Measurements from ENCODE around the gene FSIP1. TPM values are rescaled to one million over a fixed set of nuclear protein-coding genes. Genes with fewer than 3 reads are reported as not detected.

FSIP1 gene
- total and polyA plus RNA-seq, 9 of the 15 experiments (the other 6 are each of a cell fraction or from before 2014, with no cell fraction given): 0.07 to 0.51 (median 0.29) TPM

GRCh38 chr15:39698444-39699390 is 83.9 kb downstream of the FSIP1 start (continued):
- TF ChIP-seq REST (IDR thresholded peaks at IDR 0.05; ENCODE audit: borderline replicate concordance): peak; percentile 35
- no peak for TF ChIP-seq REST (CRISPR knock-in tag; IDR thresholded peaks at IDR 0.05; ENCODE audit: low read depth)
- TF ChIP-seq CHD2 (IDR thresholded peaks at IDR 0.05; ENCODE audit: low read depth, low read length): no peak
- TF ChIP-seq ZNF175 (CRISPR knock-in tag; IDR thresholded peaks at IDR 0.05; ENCODE audit: low read depth): 0 out of 2 replicates have a peak, but pooled peaks have one; percentile 46
- TF ChIP-seq MEF2D (tag; conservative IDR thresholded peaks at IDR 0.05; ENCODE audit: low read depth): no peak
- no peak for TF ChIP-seq JUNB (CRISPR knock-in tag; conservative IDR thresholded peaks at IDR 0.05)
- no peak for TF ChIP-seq ZNF354B (CRISPR knock-in tag; IDR thresholded peaks at IDR 0.05)
- peak; percentile 98 for TF ChIP-seq HMBOX1 (IDR thresholded peaks at IDR 0.05)
- no peak for TF ChIP-seq RFX5 (IDR thresholded peaks at IDR 0.05; ENCODE audit: low read depth, low read length)
- TF ChIP-seq USF1 (CRISPR knock-in tag; IDR thresholded peaks at IDR 0.05): no peak
- TF ChIP-seq FOXA1 (IDR thresholded peaks at IDR 0.05; ENCODE audit: borderline replicate concordance): no peak
- TF ChIP-seq ZNF324 (CRISPR knock-in tag; IDR thresholded peaks at IDR 0.05): no peak
- TF ChIP-seq MAFK (IDR thresholded peaks at IDR 0.05; ENCODE audit: low read length): peak; percentile 98
- TF ChIP-seq FOXP1 (CRISPR knock-in tag; IDR thresholded peaks at IDR 0.05): no peak
- TF ChIP-seq CHCHD3 (CRISPR knock-in tag; IDR thresholded peaks at IDR 0.05): no peak
- peak in 1 of 2 experiments; percentile 48; a peak in 2 of 4 replicates for TF ChIP-seq MLLT1 (IDR thresholded peaks at IDR 0.05)

Measured in K562 (cell line).